Spleen (tissue), 11 donors: Measurements from ENCODE around the gene CDKN1C. TPM values are rescaled to one million over a fixed set of nuclear protein-coding genes. Genes with fewer than 3 reads are reported as not detected.
"Not testable (repeated sequence)": the region's sequence is repeated elsewhere in the genome, so short reads cannot be mapped to it uniquely, and the experiment has no call there.

Experiments
- DNase-seq: peaks from one replicate; pipeline ENCODE4 v3.0.0-alpha.2; 2020
- H3K27ac ChIP-seq, 8 donors: fragments of 200-600 bp; sonication (generic) in 7 of 8; 1 replicate in 4 of 8; 2 replicates in 4 of 8; pipeline versions ENCODE4 v1.5.0 to v1.8.0; 2016 to 2021; ENCODE audit warnings: inconsistent platforms in 4 of 8, mild to moderate bottlenecking in 4 of 8, moderate library complexity in 1 of 8
- H3K27me3 ChIP-seq, 7 donors: fragments of 200-600 bp; sonication (generic) in 6 of 7; replicated peaks in 1 of 7; 1 replicate in 4 of 7; 2 replicates in 3 of 7; pipeline versions ENCODE4 v1.5.0 to v1.8.0; 2016 to 2021; ENCODE audit warnings: inconsistent platforms in 3 of 7, mild to moderate bottlenecking in 1 of 7
- H3K36me3 ChIP-seq, 6 donors: fragments of 200-600 bp; sonication (generic) in 5 of 6; 1 replicate in 4 of 6; 2 replicates in 2 of 6; pipeline versions ENCODE4 v1.5.0 to v1.8.0; 2016 to 2021; ENCODE audit warnings: inconsistent platforms in 2 of 6
- H3K4me1 ChIP-seq, 6 donors: fragments of 200-600 bp; sonication (generic) in 5 of 6; 1 replicate in 3 of 6; 2 replicates in 3 of 6; pipeline versions ENCODE4 v1.5.0 to v1.8.0; 2016 to 2021; ENCODE audit warnings: inconsistent platforms in 3 of 6
- H3K4me3 ChIP-seq, 8 donors: fragments of 200-600 bp; sonication (generic) in 7 of 8; 1 replicate in 4 of 8; 2 replicates in 4 of 8; pipeline versions ENCODE4 v1.5.0 to v1.8.0; 2016 to 2021; ENCODE audit warnings: inconsistent platforms in 4 of 8, mild to moderate bottlenecking in 4 of 8, moderate library complexity in 2 of 8
- H3K9me3 ChIP-seq, 8 donors: fragments of 200-600 bp; sonication (generic) in 7 of 8; 1 replicate in 4 of 8; 2 replicates in 4 of 8; pipeline versions ENCODE4 v1.5.0 to v1.8.0; 2016 to 2021; ENCODE audit warnings: inconsistent platforms in 4 of 8
- CTCF ChIP-seq, 11 experiments: fragments of 200-600 bp in 7 of 11; fragments of 450-650 bp in 4 of 11; sonication (generic) in 4 of 11; IDR thresholded peaks in 8 of 11; conservative IDR thresholded peaks in 3 of 11; 1 replicate in 7 of 11; 2 replicates in 4 of 11; pipeline versions ENCODE4 v1.4.0 to v1.8.0; 2016 to 2021; ENCODE audit warnings: antibody characterized with exemption in 11 of 11, inconsistent platforms in 4 of 11, mild to moderate bottlenecking in 1 of 11
- POLR2A ChIP-seq, 3 donors: fragments of 450-650 bp; IDR thresholded peaks; one replicate each; pipeline ENCODE4 v1.5.1; 2017; ENCODE audit warnings: antibody characterized with exemption in 3 of 3, mild to moderate bottlenecking in 1 of 3
- POLR2AphosphoS5 ChIP-seq, 3 donors: sonication (generic); formaldehyde crosslinking; IDR thresholded peaks; one replicate each; pipeline ENCODE4 v1.5.1; 2017; ENCODE audit warnings: antibody characterized with exemption in 3 of 3
- WGBS, 5 donors: extraction: QIAGEN DNeasy Blood & Tissue Kit in 3 of 5; methylation state at CpG; one replicate each; pipeline versions ENCODE4 v1.1.5 to v1.1.7; 2013 to 2018; 5-methylcytosine and 5-hydroxymethylcytosine counted together
- intact Hi-C: fragments of 100-400 bp; cut with DNase I; formaldehyde crosslinking; loops from one replicate; pipeline ENCODE4 v1.15.0; 2023; ENCODE audit warnings: low total_unique reads
- polyA plus RNA-seq, 3 donors: library from polyadenylated mRNA; stranded (reverse); fragments of 200-250 nt; gene quantifications; one replicate each; pipeline ENCODE4 v1.2.1, GENCODE V29; 2013
- total RNA-seq, 7 donors: library from RNA; depleted of rRNA in 3 of 7; stranded (reverse); fragments of >200 nt in 3 of 7; fragmentation: NEBNext Ultra II Directional in 4 of 7; extraction: Animal tissue kit (Norgen Biotek cat#: 25700) in 4 of 7; gene quantifications; one replicate each; pipeline versions ENCODE4 v1.1.0 to v1.2.1, GENCODE V29; 2016 to 2021
- donor health status: healthy with polysubstance abuse.
- donor health status: DM: no; HTN: no; CAD: no; lungs with moderate emphysema.
- donor health status: DM: no; HTN: no; CAD: no.
- donor health status: Bipolar disorder and iron deficiency.
- donor health status: healthy.
- donor health status: DM: no; HTN: no; CAD: no.
- donor health status: DM: yes; HTN: yes; CAD: no.

CDKN1C gene
- total and polyA plus RNA-seq, 10 donors = 5.4 to 40.4 (median 14.2) TPM

GRCh38 chr11:2909133-2909902 is 23.7 kb upstream of the CDKN1C start:
- no peak for DNase-seq
- WGBS, 5 donors = 38 to 80% (median 58%) methylated on average over 1 to 78 of the region's 78 CpGs
- H3K4me3 ChIP-seq = no peak overlapping the region
- no peak overlapping the region for H3K27ac ChIP-seq
- H3K27me3 ChIP-seq = peaks cover 0 to 26% (median 8%) of the 10 kb centered on the region in 7 donors
- intact Hi-C loops = no loop called here
- no peak for TF ChIP-seq POLR2AphosphoS5 (IDR thresholded peaks at IDR 0.05)
- TF ChIP-seq CTCF (IDR thresholded peaks at IDR 0.05 in 8 of 11, conservative IDR thresholded peaks at IDR 0.05 in 3 of 11) = no peak
- TF ChIP-seq POLR2A (IDR thresholded peaks at IDR 0.05) = no peak
- H3K4me1 ChIP-seq = peaks cover 0 to 20% (median 13%) of the 10 kb centered on the region in 6 donors
- peaks cover 0 to 5% (median 0%) of the 10 kb centered on the region in 8 donors for H3K9me3 ChIP-seq
- H3K36me3 ChIP-seq = peaks cover 0 to 14% (median 0%) of the 10 kb centered on the region in 6 donors

GRCh38 chr11:2908130-2908529 is 22.6 kb upstream of the CDKN1C start:
- H3K27ac ChIP-seq = no peak overlapping the region
- DNase-seq = no peak
- TF ChIP-seq POLR2AphosphoS5 (IDR thresholded peaks at IDR 0.05) = no peak
- TF ChIP-seq POLR2A (IDR thresholded peaks at IDR 0.05) = no peak
- TF ChIP-seq CTCF (IDR thresholded peaks at IDR 0.05 in 8 of 11, conservative IDR thresholded peaks at IDR 0.05 in 3 of 11) = no peak
- peaks cover 0 to 20% (median 10%) of the 10 kb centered on the region in 6 donors for H3K4me1 ChIP-seq
- H3K4me3 ChIP-seq = no peak overlapping the region
- WGBS, 5 donors = 88 to 96% (median 91%) methylated on average over 12 to 14 of the region's 14 CpGs
- intact Hi-C loops = no loop called here
- H3K9me3 ChIP-seq = peaks cover 0 to 5% (median 0%) of the 10 kb centered on the region in 8 donors
- peaks cover 0 to 31% (median 8%) of the 10 kb centered on the region in 7 donors for H3K27me3 ChIP-seq
- peaks cover 0 to 14% (median 0%) of the 10 kb centered on the region in 6 donors for H3K36me3 ChIP-seq

GRCh38 chr11:2905299-2905698 is 19.7 kb upstream of the CDKN1C start:
- Histone ChIP-seq H3K27me3 (peaks cover 0 to 42% (median 12%) of the 10 kb centered on the region in 7 donors), H3K4me1 (peaks cover 0 to 38% (median 30%) of the 10 kb centered on the region in 6 donors), H3K36me3 (peaks cover 0 to 14% (median 0%) of the 10 kb centered on the region in 6 donors)
- intact Hi-C loops, H3K9me3 ChIP-seq, H3K4me3 ChIP-seq, DNase-seq, H3K27ac ChIP-seq: not testable (repeated sequence)
- 87 to 94% (median 91%) methylated on average over 7 of the region's 7 CpGs for whole genome bisulfite sequencing, 5 donors

- TF ChIP-seq POLR2AphosphoS5 (IDR thresholded peaks at IDR 0.05) (no peak), POLR2A (IDR thresholded peaks at IDR 0.05) (no peak), CTCF (IDR thresholded peaks at IDR 0.05 in 8 of 11, conservative IDR thresholded peaks at IDR 0.05 in 3 of 11) (no peak)
- peaks cover 0 to 5% (median 0%) of the 10 kb centered on the region in 8 donors for H3K9me3 ChIP-seq
- intact Hi-C loops = no loop called here
- 77 to 86% (median 81%) methylated on average over 19 to 21 of the region's 21 CpGs for WGBS, 5 donors
- no peak overlapping the region for H3K27ac ChIP-seq
- H3K4me1 ChIP-seq = peaks cover 0 to 47% (median 36%) of the 10 kb centered on the region in 6 donors
- peaks cover 0 to 39% (median 7%) of the 10 kb centered on the region in 7 donors for H3K27me3 ChIP-seq
- H3K4me3 ChIP-seq = no peak overlapping the region
- peaks cover 0 to 14% (median 0%) of the 10 kb centered on the region in 6 donors for H3K36me3 ChIP-seq
- DNase-seq = no peak
These were observed 18.8 kb upstream of the CDKN1C start for GRCh38 chr11:2904153-2905052.
